Measurements from ENCODE around the gene ADAMTS17. TPM values are rescaled to one million over a fixed set of nuclear protein-coding genes. Genes with fewer than 3 reads are reported as not detected.

Gene ADAMTS17
- total RNA-seq, 1 donor from 2014 or later = 4.8 TPM

DNA sequence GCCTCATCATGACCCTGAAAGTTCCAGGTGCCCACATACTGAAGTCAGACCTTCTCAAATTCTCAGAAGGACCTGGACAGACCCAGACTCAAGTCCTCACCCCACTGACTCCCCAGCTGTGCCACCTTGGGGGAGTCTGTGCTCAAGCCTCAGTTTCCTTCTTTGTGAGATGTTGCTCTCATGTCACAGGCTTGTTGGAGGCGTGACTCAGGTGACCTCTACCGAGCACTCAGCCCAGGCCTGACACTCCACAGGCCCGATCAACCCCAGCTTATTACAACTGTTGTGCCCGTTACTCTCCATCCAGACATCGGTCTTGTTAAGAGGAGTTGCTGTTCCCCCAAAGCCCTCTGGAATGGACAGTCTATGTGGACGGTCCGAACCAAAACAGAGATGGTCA is 332.4 kb downstream of the ADAMTS17 start:
- no peak for DNase-seq (ENCODE audit: low spot score)
- Mint-ChIP-seq H3K4me1 (ENCODE audit: unreplicated experiment) (peaks cover 5% of the 10 kb centered on the region), H3K4me3 (ENCODE audit: unreplicated experiment) (no peak overlapping the region), H3K36me3 (ENCODE audit: low read depth, unreplicated experiment) (peaks cover 8% of the 10 kb centered on the region), H3K27me3 (ENCODE audit: unreplicated experiment) (peaks cover 12% of the 10 kb centered on the region), H3K27ac (ENCODE audit: unreplicated experiment) (no peak overlapping the region), H3K9me3 (ENCODE audit: unreplicated experiment) (no peaks in the 10 kb centered on the region)
- TF ChIP-seq, protein P1, sequence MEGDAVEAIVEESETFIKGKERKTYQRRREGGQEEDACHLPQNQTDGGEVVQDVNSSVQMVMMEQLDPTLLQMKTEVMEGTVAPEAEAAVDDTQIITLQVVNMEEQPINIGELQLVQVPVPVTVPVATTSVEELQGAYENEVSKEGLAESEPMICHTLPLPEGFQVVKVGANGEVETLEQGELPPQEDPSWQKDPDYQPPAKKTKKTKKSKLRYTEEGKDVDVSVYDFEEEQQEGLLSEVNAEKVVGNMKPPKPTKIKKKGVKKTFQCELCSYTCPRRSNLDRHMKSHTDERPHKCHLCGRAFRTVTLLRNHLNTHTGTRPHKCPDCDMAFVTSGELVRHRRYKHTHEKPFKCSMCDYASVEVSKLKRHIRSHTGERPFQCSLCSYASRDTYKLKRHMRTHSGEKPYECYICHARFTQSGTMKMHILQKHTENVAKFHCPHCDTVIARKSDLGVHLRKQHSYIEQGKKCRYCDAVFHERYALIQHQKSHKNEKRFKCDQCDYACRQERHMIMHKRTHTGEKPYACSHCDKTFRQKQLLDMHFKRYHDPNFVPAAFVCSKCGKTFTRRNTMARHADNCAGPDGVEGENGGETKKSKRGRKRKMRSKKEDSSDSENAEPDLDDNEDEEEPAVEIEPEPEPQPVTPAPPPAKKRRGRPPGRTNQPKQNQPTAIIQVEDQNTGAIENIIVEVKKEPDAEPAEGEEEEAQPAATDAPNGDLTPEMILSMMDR (IDR thresholded peaks at IDR 0.05; ENCODE audit: unreplicated experiment) = no peak

DNA sequence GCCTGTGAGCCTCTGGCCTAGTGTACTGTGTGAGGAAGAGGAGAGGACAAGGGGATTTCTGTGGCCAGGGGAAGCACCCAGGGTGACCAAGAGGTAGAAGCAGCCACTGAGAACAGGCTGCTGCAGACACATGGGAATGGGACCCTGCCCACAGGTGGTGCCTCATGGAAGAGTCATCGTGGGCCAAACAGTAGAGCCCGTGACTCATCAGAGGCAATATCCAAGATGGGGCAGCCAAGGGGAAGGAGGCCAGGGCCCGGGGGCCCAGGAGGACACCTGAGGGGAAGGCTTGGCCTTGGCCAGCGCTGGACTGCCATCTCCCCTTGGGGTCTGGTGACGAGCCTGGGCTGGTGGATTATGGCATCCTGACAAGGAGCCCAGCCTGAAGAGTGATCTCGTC is 333.5 kb downstream of the ADAMTS17 start:
- no peak for DNase-seq (ENCODE audit: low spot score)
- Mint-ChIP-seq H3K36me3 (ENCODE audit: low read depth, unreplicated experiment) (peaks cover 8% of the 10 kb centered on the region), H3K27ac (ENCODE audit: unreplicated experiment) (no peak overlapping the region), H3K27me3 (ENCODE audit: unreplicated experiment) (peaks cover 12% of the 10 kb centered on the region), H3K4me1 (ENCODE audit: unreplicated experiment) (peaks cover 5% of the 10 kb centered on the region), H3K9me3 (ENCODE audit: unreplicated experiment) (no peaks in the 10 kb centered on the region), H3K4me3 (ENCODE audit: unreplicated experiment) (no peak overlapping the region)
- TF ChIP-seq, protein P1 (IDR thresholded peaks at IDR 0.05; ENCODE audit: unreplicated experiment) = no peak

DNA sequence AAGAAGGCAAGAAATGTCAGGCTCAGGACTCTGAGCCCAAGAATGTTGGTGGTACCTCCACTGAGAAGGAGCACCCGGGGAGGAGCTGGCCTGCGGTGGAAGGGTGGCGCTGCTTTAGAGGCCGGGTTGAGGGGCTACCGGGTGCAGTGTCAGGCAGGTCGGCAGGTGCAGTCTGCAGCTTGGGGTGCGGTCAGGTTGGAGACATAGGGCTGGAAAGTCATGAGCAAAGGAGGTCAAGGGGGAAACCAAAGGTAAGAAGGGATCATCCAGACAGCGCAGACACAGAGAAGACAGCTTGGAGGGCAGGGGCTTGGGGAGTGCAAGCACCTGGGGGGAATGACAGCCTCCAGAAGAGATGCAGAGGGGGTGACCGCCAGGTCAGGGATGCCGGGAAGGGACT is 334.2 kb downstream of the ADAMTS17 start:
- TF ChIP-seq, protein P1 (IDR thresholded peaks at IDR 0.05; ENCODE audit: unreplicated experiment) = no peak
- no peak overlapping the region for H3K4me3 Mint-ChIP-seq (ENCODE audit: unreplicated experiment)
- H3K4me1 Mint-ChIP-seq (ENCODE audit: unreplicated experiment) = peaks cover 5% of the 10 kb centered on the region
- H3K27ac Mint-ChIP-seq (ENCODE audit: unreplicated experiment) = no peak overlapping the region
- no peaks in the 10 kb centered on the region for H3K9me3 Mint-ChIP-seq (ENCODE audit: unreplicated experiment)
- H3K36me3 Mint-ChIP-seq (ENCODE audit: low read depth, unreplicated experiment) = peaks cover 8% of the 10 kb centered on the region
- DNase-seq (ENCODE audit: low spot score) = no peak
- peaks cover 10% of the 10 kb centered on the region for H3K27me3 Mint-ChIP-seq (ENCODE audit: unreplicated experiment)

DNA sequence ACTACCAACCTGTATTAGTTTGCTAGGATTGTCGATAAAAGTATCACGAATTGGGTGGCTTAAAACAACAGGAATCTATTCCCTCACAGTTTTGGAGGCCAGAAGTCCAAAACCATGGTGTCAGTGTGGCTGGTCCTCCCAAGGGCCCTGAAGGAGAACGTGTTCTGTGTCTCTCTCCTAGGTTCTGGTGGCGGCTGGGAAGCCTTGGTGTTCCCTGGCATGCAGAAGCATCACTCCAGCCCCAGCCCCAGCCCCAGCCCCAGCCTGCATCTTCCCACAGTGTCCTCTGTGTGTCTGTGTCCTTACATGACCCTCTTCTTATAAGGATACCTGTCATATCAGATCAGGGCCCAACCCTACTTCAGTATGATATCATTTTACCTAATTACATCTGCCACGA is 336.1 kb downstream of the ADAMTS17 start:
- Mint-ChIP-seq H3K4me3 (ENCODE audit: unreplicated experiment) (no peak overlapping the region), H3K27ac (ENCODE audit: unreplicated experiment) (no peak overlapping the region)

DNA sequence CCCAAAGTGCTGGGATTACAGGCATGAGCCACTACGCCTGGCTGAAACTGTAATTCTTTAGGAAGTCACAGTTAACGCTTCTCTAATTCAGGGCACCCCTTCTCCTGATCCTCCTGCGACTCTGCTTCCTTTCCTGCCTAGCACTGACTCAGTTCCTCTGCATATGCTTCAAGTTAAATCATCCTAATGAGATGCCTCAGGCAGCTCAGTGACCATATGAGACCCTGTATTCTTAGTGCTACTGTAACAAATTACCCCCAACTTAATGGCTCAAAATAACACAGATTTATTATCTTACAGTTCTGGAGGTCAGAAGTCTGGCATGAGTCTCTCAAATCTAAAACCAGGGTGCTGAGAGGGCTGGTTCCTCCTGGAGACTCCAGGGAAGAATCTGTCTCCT is 336.8 kb downstream of the ADAMTS17 start:
- no peak for DNase-seq (ENCODE audit: low spot score)
- Mint-ChIP-seq H3K4me3 (ENCODE audit: unreplicated experiment) (no peak overlapping the region), H3K36me3 (ENCODE audit: low read depth, unreplicated experiment) (peaks cover 4% of the 10 kb centered on the region), H3K4me1 (ENCODE audit: unreplicated experiment) (peaks cover 5% of the 10 kb centered on the region), H3K27ac (ENCODE audit: unreplicated experiment) (no peak overlapping the region), H3K27me3 (ENCODE audit: unreplicated experiment) (peaks cover 6% of the 10 kb centered on the region), H3K9me3 (ENCODE audit: unreplicated experiment) (no peaks in the 10 kb centered on the region)
- TF ChIP-seq, protein P1 (IDR thresholded peaks at IDR 0.05; ENCODE audit: unreplicated experiment) = no peak

More for the DNA sequence above, 336.1 kb downstream of the ADAMTS17 start:
- Mint-ChIP-seq H3K9me3 (ENCODE audit: unreplicated experiment) (no peaks in the 10 kb centered on the region), H3K4me1 (ENCODE audit: unreplicated experiment) (peaks cover 5% of the 10 kb centered on the region), H3K36me3 (ENCODE audit: low read depth, unreplicated experiment) (peaks cover 4% of the 10 kb centered on the region), H3K27me3 (ENCODE audit: unreplicated experiment) (peaks cover 7% of the 10 kb centered on the region)
- TF ChIP-seq, protein P1 (IDR thresholded peaks at IDR 0.05; ENCODE audit: unreplicated experiment) = no peak
- no peak for DNase-seq (ENCODE audit: low spot score)
